ENCODE results near the gene GCK. TPM values are rescaled to one million over a fixed set of nuclear protein-coding genes. Genes with fewer than 3 reads are reported as not detected.

GCK gene
- total RNA-seq, 1 donor from 2014 or later: 2.4 TPM

GRCh38 chr7:44097064-44097932 is 91.9 kb downstream of the GCK start:
- peaks cover 18% of the 10 kb centered on the region for H3K4me1 Mint-ChIP-seq (ENCODE audit: low read depth)
- no peak overlapping the region for H3K4me3 Mint-ChIP-seq
- peak overlapping the region; percentile 75 for H3K27ac Mint-ChIP-seq
- H3K27me3 Mint-ChIP-seq (ENCODE audit: insufficient read depth): peaks cover 5% of the 10 kb centered on the region
- intact Hi-C loops (cut with micrococcal nuclease): loop anchor here (2.0 kb wide), 1 partner anchor 14 kb away; the partner anchor contains the start of gene POLM
- no peaks in the 10 kb centered on the region for H3K9me3 Mint-ChIP-seq
- DNase-seq (ENCODE audit: low spot score): no peak
- H3K36me3 Mint-ChIP-seq (ENCODE audit: low read depth): no peaks in the 10 kb centered on the region

DNA sequence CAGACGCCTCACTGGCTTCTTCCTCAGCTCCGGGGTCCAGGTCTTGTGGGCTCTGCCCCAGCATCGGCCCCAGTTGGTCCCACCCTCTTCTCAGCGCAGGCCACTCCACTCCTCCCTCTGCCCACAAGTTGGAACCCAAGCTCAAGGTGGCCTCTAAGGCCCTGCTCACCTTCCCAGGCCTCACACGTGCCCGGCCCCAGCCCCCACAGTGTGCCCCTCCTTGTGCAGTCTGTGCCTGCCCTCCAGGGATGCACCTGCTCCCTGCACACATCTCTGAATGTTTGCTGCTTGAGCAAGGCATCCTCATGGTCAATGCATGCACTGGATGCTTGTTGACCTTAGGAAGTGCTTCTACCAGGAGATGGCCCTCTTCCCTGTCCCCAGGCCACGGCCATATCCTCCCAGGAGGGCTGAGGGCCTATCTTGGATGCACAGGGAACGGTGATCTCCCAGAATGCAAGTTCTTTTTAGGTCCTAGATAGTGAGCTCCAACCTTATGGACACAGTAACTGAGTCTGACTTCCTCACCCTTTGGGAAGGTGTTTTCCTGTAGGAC is 92.8 kb downstream of the GCK start:
- Mint-ChIP-seq H3K4me3 (no peak overlapping the region), H3K9me3 (no peaks in the 10 kb centered on the region), H3K27ac (peak overlapping the region; percentile 40), H3K4me1 (ENCODE audit: low read depth) (peaks cover 18% of the 10 kb centered on the region), H3K36me3 (ENCODE audit: low read depth) (no peaks in the 10 kb centered on the region), H3K27me3 (ENCODE audit: insufficient read depth) (peaks cover 2% of the 10 kb centered on the region)
- intact Hi-C loops (cut with micrococcal nuclease): loop anchor here (2.0 kb wide), 1 partner anchor 14 kb away; the partner anchor contains the start of gene POLM
- no peak for DNase-seq (ENCODE audit: low spot score)

DNA sequence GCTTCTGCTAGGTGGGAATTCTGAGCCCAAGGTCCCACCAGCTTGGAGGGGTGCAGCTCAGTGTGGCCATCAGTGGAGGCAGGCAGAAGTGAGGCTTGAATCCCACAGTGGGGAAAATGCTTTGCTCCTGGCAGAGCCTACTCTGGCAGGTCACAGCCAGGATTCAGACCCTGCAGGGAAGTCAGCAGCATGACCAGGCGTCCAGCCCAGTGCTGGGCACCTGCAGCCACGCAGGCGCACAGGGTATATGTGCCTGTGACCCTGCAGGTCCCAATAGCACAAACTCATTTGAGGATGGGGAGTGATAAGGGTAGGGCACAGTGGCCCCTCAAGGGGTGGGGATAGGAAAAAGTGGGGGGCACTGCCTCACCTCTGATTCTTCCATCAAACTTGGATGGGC is 93.5 kb downstream of the GCK start:
- peaks cover 18% of the 10 kb centered on the region for H3K4me1 Mint-ChIP-seq (ENCODE audit: low read depth)
- H3K27ac Mint-ChIP-seq: no peak overlapping the region
- peaks cover 2% of the 10 kb centered on the region for H3K27me3 Mint-ChIP-seq (ENCODE audit: insufficient read depth)
- H3K4me3 Mint-ChIP-seq: no peak overlapping the region
- H3K36me3 Mint-ChIP-seq (ENCODE audit: low read depth): no peaks in the 10 kb centered on the region
- intact Hi-C loops (cut with micrococcal nuclease): loop anchor here (2.0 kb wide), 1 partner anchor 13 kb away; the partner anchor contains the start of gene POLM
- DNase-seq (ENCODE audit: low spot score): no peak
- no peaks in the 10 kb centered on the region for H3K9me3 Mint-ChIP-seq

- H3K4me1 Mint-ChIP-seq (ENCODE audit: low read depth): peaks cover 18% of the 10 kb centered on the region
- no peaks in the 10 kb centered on the region for H3K9me3 Mint-ChIP-seq
- intact Hi-C loops (cut with micrococcal nuclease): no loop called here
- H3K36me3 Mint-ChIP-seq (ENCODE audit: low read depth): no peaks in the 10 kb centered on the region
- no peak for DNase-seq (ENCODE audit: low spot score)
- H3K27me3 Mint-ChIP-seq (ENCODE audit: insufficient read depth): peaks cover 2% of the 10 kb centered on the region
- no peak overlapping the region for H3K27ac Mint-ChIP-seq
- no peak overlapping the region for H3K4me3 Mint-ChIP-seq
These were observed 94.2 kb downstream of the GCK start for GRCh38 chr7:44094883-44095592.

GRCh38 chr7:44094365-44094764 is 94.9 kb downstream of the GCK start:
- H3K36me3 Mint-ChIP-seq (ENCODE audit: low read depth): no peaks in the 10 kb centered on the region
- no peaks in the 10 kb centered on the region for H3K9me3 Mint-ChIP-seq
- peaks cover 2% of the 10 kb centered on the region for H3K27me3 Mint-ChIP-seq (ENCODE audit: insufficient read depth)
- H3K4me3 Mint-ChIP-seq: no peak overlapping the region
- no peak overlapping the region for H3K27ac Mint-ChIP-seq
- DNase-seq (ENCODE audit: low spot score): no peak
- intact Hi-C loops (cut with micrococcal nuclease): no loop called here
- peaks cover 18% of the 10 kb centered on the region for H3K4me1 Mint-ChIP-seq (ENCODE audit: low read depth)

Other genes starting within 250 kb of the GCK start
- gene SPDYE1, start 191.5 kb downstream of the GCK start, total RNA-seq: not detected in 2 replicates
- gene DBNL, start 144.7 kb downstream of the GCK start, total RNA-seq: 140 TPM in 2 replicates
- gene PGAM2, start 123.9 kb downstream of the GCK start, total RNA-seq: 0.42 and 0.78 TPM in 2 replicates
- 36.9 and 41.7 TPM in 2 replicates for gene POLM, start 106.9 kb downstream of the GCK start, total RNA-seq
- gene AEBP1, start 85.1 kb downstream of the GCK start, total RNA-seq: 17.0 and 17.2 TPM in 2 replicates
- 234 and 250 TPM in 2 replicates for gene POLD2, start 65.9 kb downstream of the GCK start, total RNA-seq
- gene MYL7, start 48.1 kb downstream of the GCK start, total RNA-seq: not detected in 2 replicates
- gene YKT6, start 11.5 kb upstream of the GCK start, total RNA-seq: 91.8 and 92.1 TPM in 2 replicates
- 0.47 and 0.76 TPM in 2 replicates for gene CAMK2B, start 136.2 kb upstream of the GCK start, total RNA-seq